Mucosa of descending colon (tissue), 3 donors: ENCODE data around the gene TAGAP. TPM values are rescaled to one million over a fixed set of nuclear protein-coding genes. Genes with fewer than 3 reads are reported as not detected.
"Not testable (repeated sequence)": the region's sequence is repeated elsewhere in the genome, so short reads cannot be mapped to it uniquely, and the experiment has no call there.

Experiments used
- ATAC-seq: fragments of 200-7000 bp; cut with Tn5 transposase; one replicate; pipeline ENCODE4 v1.9.1; 2020; ENCODE audit warnings: mild to moderate bottlenecking, moderate library complexity
- DNase-seq, 3 donors: peaks; one replicate each; pipeline ENCODE4 v3.0.0-alpha.2; 2020
- H3K36me3 ChIP-seq: fragments of 200-600 bp; one replicate; pipeline ENCODE4 v1.8.0; 2021; ENCODE audit warnings: low read depth, mild to moderate bottlenecking
- H3K4me1 ChIP-seq: fragments of 200-600 bp; one replicate; pipeline ENCODE4 v1.8.0; 2021; ENCODE audit warnings: low read depth, mild to moderate bottlenecking
- H3K4me3 ChIP-seq: fragments of 200-600 bp; one replicate; pipeline ENCODE4 v1.8.0; 2021; ENCODE audit warnings: mild to moderate bottlenecking
- H3K9me3 ChIP-seq: fragments of 200-600 bp; one replicate; pipeline ENCODE4 v1.8.0; 2021; ENCODE audit warnings: mild to moderate bottlenecking
- intact Hi-C, 2 donors: fragments of 100-400 bp; cut with DNase I in 1 of 2; cut with micrococcal nuclease in 1 of 2; formaldehyde crosslinking; loops; one replicate each; pipeline versions ENCODE4 v1.11.0 to v1.11.1; 2022; cut with DNase I, micrococcal nuclease
- total RNA-seq, 3 donors: library from RNA; stranded (reverse); fragmentation: NEBNext Ultra II Directional in 2 of 3; extraction: Animal tissue kit (Norgen Biotek cat#: 25700) in 2 of 3; gene quantifications; one replicate each; pipeline versions ENCODE4 v1.2.1 to v1.2.4, GENCODE V29; 2021 to 2023
- TF ChIP-seq, protein P1 (sequence below): fragments of 200-600 bp; IDR thresholded peaks from one replicate; pipeline ENCODE4 v1.8.0; 2022; ENCODE audit warnings: antibody characterized with exemption, mild to moderate bottlenecking
- donor health status: DM: no; HTN: no; CAD: no; lungs with moderate emphysema.
- donor health status: DM: no; HTN: no; CAD: no.
- donor health status: DM: no; HTN: yes; CAD: no.

Gene TAGAP
- total RNA-seq, 3 donors from 2014 or later = 2.0 to 4.1 (median 3.7) TPM

DNA sequence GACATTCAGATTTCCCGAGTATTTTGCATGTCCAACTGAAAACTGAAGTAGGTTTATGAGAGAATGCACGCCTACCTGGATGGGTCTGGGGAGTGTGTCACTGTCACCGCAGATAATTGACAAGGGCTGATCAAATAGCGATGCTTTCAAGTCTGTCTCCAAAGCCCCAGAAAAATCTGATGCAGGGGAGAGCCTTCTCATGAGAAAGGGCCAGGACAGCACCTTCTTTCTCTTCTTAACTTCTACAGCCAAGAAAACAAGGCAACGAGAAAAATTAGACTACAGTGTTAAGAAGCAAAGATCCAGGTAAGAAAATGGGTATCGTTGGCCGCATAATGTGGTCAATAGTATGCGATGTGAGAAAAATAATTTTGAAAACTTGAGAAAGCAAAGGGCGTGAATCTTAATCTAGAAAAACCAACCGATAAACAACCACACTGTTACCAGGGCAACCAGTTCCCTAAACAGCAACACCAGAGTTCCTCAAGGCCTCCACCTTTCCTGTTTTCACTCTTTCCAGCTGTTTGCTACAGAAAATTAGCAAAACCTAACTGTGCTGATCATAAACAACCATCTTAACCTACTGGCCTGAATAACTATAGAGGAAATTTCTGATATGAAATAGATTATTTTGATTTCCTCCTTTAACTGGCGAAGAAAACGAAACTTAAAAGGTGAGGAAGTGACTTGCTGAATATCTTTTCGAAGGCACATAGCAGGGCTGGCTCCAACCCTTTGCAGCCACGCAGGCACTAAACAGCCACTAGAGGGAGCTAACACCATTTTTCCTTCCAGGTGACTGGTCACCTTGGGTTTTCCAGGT, 2.6 kb downstream of the TAGAP start:
- H3K9me3 ChIP-seq = no peaks in the 10 kb centered on the region
- TF ChIP-seq, protein P1, sequence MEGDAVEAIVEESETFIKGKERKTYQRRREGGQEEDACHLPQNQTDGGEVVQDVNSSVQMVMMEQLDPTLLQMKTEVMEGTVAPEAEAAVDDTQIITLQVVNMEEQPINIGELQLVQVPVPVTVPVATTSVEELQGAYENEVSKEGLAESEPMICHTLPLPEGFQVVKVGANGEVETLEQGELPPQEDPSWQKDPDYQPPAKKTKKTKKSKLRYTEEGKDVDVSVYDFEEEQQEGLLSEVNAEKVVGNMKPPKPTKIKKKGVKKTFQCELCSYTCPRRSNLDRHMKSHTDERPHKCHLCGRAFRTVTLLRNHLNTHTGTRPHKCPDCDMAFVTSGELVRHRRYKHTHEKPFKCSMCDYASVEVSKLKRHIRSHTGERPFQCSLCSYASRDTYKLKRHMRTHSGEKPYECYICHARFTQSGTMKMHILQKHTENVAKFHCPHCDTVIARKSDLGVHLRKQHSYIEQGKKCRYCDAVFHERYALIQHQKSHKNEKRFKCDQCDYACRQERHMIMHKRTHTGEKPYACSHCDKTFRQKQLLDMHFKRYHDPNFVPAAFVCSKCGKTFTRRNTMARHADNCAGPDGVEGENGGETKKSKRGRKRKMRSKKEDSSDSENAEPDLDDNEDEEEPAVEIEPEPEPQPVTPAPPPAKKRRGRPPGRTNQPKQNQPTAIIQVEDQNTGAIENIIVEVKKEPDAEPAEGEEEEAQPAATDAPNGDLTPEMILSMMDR = peak; percentile 95
- no peaks in the 10 kb centered on the region for H3K36me3 ChIP-seq
- no peaks in the 10 kb centered on the region for H3K4me1 ChIP-seq
- ATAC-seq (peak; percentile 91), DNase-seq (peak; percentile 64 to 82 (median 80))
- no peak overlapping the region for H3K4me3 ChIP-seq
- intact Hi-C loops = loop anchor here in 1 of 2 donors (2.0 kb wide), 1 partner anchor 65 kb away; no protein-coding TSS in a partner anchor

DNA sequence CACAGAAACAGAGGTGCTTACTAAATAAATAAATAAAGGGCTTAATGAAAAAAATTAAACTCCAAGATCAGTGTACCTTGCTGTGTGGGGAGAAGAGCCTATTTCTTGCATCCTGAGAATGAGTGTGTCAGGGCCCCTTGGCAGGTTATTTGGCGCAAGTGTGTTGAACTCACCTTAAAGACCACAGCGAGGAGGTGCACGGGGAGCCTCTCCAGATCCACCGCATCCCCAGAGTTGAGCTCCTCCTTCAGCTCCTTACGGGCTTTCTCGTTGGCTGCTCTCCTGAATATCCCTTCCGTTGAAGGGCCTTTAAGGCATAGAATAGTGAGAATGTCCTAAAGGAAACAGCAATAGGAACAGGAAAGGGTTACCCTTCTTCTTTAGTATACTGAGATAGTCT, 3.6 kb downstream of the TAGAP start:
- no peak for DNase-seq
- Histone ChIP-seq H3K9me3 (no peaks in the 10 kb centered on the region), H3K36me3 (no peaks in the 10 kb centered on the region), H3K4me3 (no peak overlapping the region), H3K4me1 (no peaks in the 10 kb centered on the region)
- no peak for ATAC-seq
- TF ChIP-seq, protein P1 = no peak
- intact Hi-C loops = no loop called here

DNA sequence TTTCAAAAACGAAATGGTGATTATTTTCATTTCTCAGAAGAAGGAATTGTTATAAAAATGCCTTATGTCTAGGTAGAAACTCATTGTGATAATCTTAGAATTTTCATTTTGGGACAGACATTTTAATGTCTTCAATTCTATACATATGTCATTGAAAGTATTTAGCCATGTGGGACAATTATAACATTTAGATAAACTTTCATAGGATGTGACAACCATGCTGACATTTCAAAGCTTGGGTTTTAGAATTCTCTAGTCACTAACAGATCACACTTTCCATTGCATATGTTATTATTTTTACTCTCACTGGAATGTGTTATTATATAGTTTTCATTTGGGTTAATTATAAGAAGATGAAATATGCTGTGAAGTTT, 4.9 kb downstream of the TAGAP start:
- no peaks in the 10 kb centered on the region for H3K4me1 ChIP-seq
- ATAC-seq = no peak
- no peak for DNase-seq
- intact Hi-C loops = no loop called here
- no peak overlapping the region for H3K4me3 ChIP-seq
- TF ChIP-seq, protein P1 = no peak
- H3K36me3 ChIP-seq = no peaks in the 10 kb centered on the region
- no peaks in the 10 kb centered on the region for H3K9me3 ChIP-seq

DNA sequence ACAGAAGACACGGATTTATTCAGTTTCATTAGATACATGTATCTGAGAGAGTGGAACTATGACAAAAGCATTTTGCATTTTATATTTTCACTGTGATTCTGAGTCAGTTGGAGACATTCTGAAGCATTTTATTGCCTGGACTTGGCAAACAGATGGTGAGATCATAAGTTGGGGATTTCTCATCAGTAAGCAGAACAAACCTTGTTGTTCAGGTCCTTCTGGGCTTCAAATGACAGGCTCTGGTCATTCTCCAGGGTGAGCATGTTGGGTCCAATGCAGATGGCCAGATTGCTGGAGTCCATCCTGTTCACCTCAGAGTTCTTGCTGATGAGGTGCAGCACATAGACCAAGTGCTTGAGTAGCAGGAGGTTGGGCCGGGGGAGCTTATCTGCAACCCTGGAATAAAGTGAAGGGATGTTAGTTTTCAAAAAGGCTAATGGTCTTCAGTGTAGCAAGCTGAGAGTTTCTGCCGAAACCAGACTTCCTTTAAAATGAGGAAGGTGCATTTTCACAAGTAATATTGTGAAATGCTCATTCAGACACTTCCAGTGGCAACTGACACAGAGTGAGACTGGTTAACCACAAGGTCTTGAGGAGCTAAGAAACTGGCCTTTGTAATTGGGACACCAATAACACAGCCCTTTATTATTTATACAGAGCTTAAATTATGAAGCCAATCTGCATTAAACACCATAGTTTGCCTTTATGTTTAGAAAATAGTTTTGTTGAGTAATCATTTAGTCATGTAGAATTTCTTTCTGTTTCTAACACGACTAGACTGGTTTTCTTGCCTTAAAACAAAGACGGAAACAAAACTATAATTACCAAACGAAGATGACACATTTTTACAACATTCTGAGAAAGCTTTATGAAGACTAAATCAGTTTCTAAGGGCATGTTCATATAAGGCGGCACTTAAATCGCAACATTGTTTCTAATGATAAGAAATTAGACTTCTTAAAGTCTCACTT, 5.6 kb downstream of the TAGAP start:
- H3K4me3 ChIP-seq = no peak overlapping the region
- ATAC-seq (peak; percentile 43), DNase-seq (peak in 1 of 3 donors; percentile 32)
- no peaks in the 10 kb centered on the region for H3K36me3 ChIP-seq
- TF ChIP-seq, protein P1 = no peak
- intact Hi-C loops = no loop called here
- no peaks in the 10 kb centered on the region for H3K4me1 ChIP-seq
- H3K9me3 ChIP-seq = no peaks in the 10 kb centered on the region

DNA sequence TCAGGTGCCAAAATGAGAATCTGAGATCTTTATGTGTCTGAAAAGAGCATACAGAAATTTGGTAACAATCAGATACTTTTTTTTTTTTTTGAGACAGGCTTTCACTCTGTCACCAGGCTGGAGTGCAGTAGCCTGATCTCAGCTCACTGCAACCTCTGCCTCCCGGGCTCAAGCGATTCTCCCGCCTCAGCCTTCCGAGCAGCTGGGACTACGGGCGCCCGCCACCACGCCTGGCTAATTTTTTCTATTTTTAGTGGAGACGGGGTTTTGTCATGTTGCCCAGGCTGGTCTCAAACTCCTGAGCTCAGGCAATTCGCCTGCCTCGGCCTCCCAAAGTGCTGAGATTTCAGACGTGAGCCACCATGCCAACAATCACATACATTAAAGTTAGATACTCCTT, 6.5 kb downstream of the TAGAP start:
- H3K4me1 ChIP-seq, H3K9me3 ChIP-seq, DNase-seq, intact Hi-C loops, H3K36me3 ChIP-seq, ATAC-seq, H3K4me3 ChIP-seq: not testable (repeated sequence)
